Gastroesophageal sphincter (tissue), 4 donors: Measurements from ENCODE around the gene SLC7A10. TPM values are rescaled to one million over a fixed set of nuclear protein-coding genes. Genes with fewer than 3 reads are reported as not detected.

Experiments used
- ATAC-seq: fragments of 150-250 bp; one replicate; pipeline ENCODE4 v1.9.1; 2016; ENCODE audit warnings: mild to moderate bottlenecking, moderate library complexity
- H3K27ac ChIP-seq, 4 donors: fragments of 200-600 bp; sonication (generic) in 3 of 4; 1 replicate in 3 of 4; 2 replicates in 1 of 4; pipeline ENCODE4 v1.5.1; 2016 to 2019
- H3K27me3 ChIP-seq: fragments of 200-600 bp; sonication (generic); one replicate; pipeline ENCODE4 v1.5.1; 2019
- H3K36me3 ChIP-seq, 2 donors: fragments of 200-600 bp; sonication (generic); one replicate each; pipeline ENCODE4 v1.5.1; 2019; ENCODE audit warnings: control low read depth in 1 of 2
- H3K4me1 ChIP-seq, 3 donors: fragments of 200-600 bp; sonication (generic); 1 replicate in 2 of 3; 2 replicates in 1 of 3; pipeline ENCODE4 v1.5.1; 2016 to 2019; ENCODE audit warnings: control low read depth in 2 of 3
- H3K4me3 ChIP-seq, 2 donors: fragments of 200-600 bp; sonication (generic); one replicate each; pipeline ENCODE4 v1.5.1; 2019; ENCODE audit warnings: mild to moderate bottlenecking in 1 of 2, moderate library complexity in 1 of 2
- H3K9me3 ChIP-seq, 3 donors: fragments of 200-600 bp; sonication (generic); one replicate each; pipeline ENCODE4 v1.5.1; 2017 to 2019; ENCODE audit warnings: control low read depth in 2 of 3
- EP300 ChIP-seq: sonication (generic); formaldehyde crosslinking; IDR thresholded peaks from one replicate; pipeline ENCODE4 v1.6.1; 2017; ENCODE audit warnings: antibody characterized with exemption, mild to moderate bottlenecking
- POLR2A ChIP-seq, 2 donors: fragments of 450-650 bp; IDR thresholded peaks; one replicate each; pipeline ENCODE4 v1.6.1; 2017; ENCODE audit warnings: antibody characterized with exemption in 2 of 2, mild to moderate bottlenecking in 2 of 2, moderate library complexity in 1 of 2
- POLR2AphosphoS5 ChIP-seq: sonication (generic); formaldehyde crosslinking; IDR thresholded peaks from one replicate; pipeline ENCODE4 v1.6.1; 2017; ENCODE audit warnings: antibody characterized with exemption
- WGBS, 2 donors: methylation state at CpG; one replicate each; pipeline ENCODE4 v1.1.5; 2018; ENCODE audit warnings: low coverage in 1 of 2; 5-methylcytosine and 5-hydroxymethylcytosine counted together
- total RNA-seq, 4 donors: library from RNA; depleted of rRNA; stranded (reverse); fragments of >200 nt; gene quantifications; one replicate each; pipeline ENCODE4 v1.1.0, GENCODE V29; 2016
- TF ChIP-seq, protein P1 (sequence below), 4 experiments: fragments of 200-600 bp in 2 of 4; fragments of 450-650 bp in 2 of 4; sonication (generic) in 1 of 4; IDR thresholded peaks; one replicate each; pipeline ENCODE4 v1.5.1; 2017 to 2019; ENCODE audit warnings: antibody characterized with exemption in 4 of 4, mild to moderate bottlenecking in 2 of 4, moderate library complexity in 2 of 4

Gene SLC7A10
- total RNA-seq, 4 donors from 2014 or later = not detected

DNA sequence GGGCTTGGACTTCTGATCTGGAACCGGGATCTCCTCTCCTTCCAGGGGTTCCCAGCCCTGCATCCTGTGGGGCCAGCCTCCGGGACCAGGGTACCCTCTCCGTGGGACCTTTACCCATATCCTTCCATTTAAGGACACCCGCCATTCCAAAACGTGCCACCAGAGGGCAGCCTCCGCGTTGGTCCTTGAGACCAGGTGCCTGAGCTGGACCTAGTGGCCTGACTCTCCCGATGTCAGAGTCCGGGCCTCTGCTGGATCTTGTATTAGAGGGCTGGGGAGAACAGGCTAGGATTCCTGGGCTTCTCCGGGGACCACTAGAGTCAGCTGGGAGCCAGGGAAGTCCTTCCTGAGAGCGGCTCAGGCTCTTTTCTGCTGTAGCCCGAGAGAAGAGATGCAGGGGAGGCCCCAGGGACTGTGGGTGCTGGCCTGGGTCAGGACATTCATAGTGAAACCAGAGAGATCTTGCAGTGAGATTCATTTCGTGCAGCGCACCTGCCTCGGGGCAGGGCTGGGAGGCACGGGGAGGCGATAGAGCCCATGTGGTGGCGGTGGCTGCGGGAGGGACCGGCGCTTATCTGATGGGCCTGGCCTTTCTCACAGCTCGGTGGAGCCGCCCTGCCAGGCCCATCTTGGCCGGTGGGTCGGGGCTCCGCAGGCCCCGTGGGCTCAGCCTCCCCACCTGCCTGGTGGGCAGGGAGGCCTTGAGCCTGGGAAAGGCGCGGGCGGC is 9.8 kb upstream of the SLC7A10 start:
- no peak overlapping the region for H3K4me3 ChIP-seq
- H3K4me1 ChIP-seq = no peaks in the 10 kb centered on the region
- peaks cover 54% of the 10 kb centered on the region for H3K27me3 ChIP-seq
- no peak overlapping the region for H3K27ac ChIP-seq
- no peaks in the 10 kb centered on the region for H3K9me3 ChIP-seq
- no peaks in the 10 kb centered on the region for H3K36me3 ChIP-seq
- WGBS, 2 donors = 59% methylated on average over 9 of the region's 30 CpGs; no CpG with 5 or more reads in 1 of the 2 donors
- ATAC-seq = peak; percentile 55
- TF ChIP-seq EP300 (no peak), POLR2AphosphoS5 (no peak), POLR2A (IDR thresholded peaks at IDR 0.05) (no peak)
- TF ChIP-seq, protein P1, sequence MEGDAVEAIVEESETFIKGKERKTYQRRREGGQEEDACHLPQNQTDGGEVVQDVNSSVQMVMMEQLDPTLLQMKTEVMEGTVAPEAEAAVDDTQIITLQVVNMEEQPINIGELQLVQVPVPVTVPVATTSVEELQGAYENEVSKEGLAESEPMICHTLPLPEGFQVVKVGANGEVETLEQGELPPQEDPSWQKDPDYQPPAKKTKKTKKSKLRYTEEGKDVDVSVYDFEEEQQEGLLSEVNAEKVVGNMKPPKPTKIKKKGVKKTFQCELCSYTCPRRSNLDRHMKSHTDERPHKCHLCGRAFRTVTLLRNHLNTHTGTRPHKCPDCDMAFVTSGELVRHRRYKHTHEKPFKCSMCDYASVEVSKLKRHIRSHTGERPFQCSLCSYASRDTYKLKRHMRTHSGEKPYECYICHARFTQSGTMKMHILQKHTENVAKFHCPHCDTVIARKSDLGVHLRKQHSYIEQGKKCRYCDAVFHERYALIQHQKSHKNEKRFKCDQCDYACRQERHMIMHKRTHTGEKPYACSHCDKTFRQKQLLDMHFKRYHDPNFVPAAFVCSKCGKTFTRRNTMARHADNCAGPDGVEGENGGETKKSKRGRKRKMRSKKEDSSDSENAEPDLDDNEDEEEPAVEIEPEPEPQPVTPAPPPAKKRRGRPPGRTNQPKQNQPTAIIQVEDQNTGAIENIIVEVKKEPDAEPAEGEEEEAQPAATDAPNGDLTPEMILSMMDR (IDR thresholded peaks at IDR 0.05) = peak in 3 of 4 experiments; percentile 72 to 92 (median 79)

DNA sequence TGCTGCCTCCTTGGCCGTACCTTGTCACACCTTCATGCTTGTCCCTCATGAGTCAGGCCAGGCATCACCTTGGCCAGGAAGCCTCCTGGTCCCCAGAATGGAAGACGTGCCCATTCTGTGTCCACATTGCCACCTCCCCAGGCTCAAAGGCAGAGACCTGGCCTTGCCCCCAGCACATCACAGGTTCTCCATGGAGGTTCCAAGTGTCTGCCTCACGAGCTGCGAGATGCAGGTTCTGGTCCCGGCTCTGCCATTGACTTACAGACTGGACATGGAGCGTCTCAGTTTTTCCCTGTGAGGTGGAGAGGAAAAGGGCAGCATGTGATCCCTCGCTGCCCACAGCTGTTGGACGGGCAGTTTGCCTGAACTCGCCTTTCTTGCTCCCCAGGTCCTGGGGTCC is 9.1 kb upstream of the SLC7A10 start:
- Histone ChIP-seq H3K4me3 (no peak overlapping the region), H3K4me1 (no peaks in the 10 kb centered on the region), H3K36me3 (no peaks in the 10 kb centered on the region), H3K9me3 (peaks cover 0 to 4% (median 0%) of the 10 kb centered on the region in 3 donors), H3K27ac (no peak overlapping the region), H3K27me3 (peaks cover 57% of the 10 kb centered on the region)
- TF ChIP-seq, protein P1 (IDR thresholded peaks at IDR 0.05) = no peak
- TF ChIP-seq POLR2AphosphoS5 (no peak), EP300 (no peak), POLR2A (IDR thresholded peaks at IDR 0.05) (no peak)
- WGBS, 2 donors = 67% methylated on average over 1 of the region's 9 CpGs; no CpG with 5 or more reads in 1 of the 2 donors
- no peak for ATAC-seq

DNA sequence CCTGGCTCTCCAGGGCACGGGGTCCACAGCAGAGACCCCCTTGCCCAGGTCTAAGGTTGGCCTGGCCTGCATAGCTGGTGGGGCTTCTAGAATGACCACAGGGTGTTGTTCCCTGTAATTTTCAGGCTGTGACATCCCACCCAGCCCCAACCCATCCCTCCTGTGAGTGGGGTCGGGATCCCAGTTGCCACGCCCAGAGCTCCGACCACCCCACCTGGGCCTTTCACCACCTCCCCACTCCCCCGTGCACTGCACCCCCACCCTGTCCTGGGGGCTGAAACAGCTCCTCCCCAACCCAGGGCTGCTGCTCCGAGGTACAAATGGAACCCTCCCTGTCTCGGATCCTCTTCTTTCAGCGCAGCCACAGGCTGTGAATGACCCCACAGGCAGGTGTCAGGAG is 8.4 kb upstream of the SLC7A10 start:
- Histone ChIP-seq H3K9me3 (peaks cover 0 to 10% (median 0%) of the 10 kb centered on the region in 3 donors), H3K27ac (no peak overlapping the region), H3K36me3 (no peaks in the 10 kb centered on the region), H3K4me1 (no peaks in the 10 kb centered on the region), H3K27me3 (peaks cover 63% of the 10 kb centered on the region), H3K4me3 (no peak overlapping the region)
- WGBS, 2 donors = 65 to 80% methylated on average over 1 to 2 of the region's 8 CpGs
- no peak for ATAC-seq
- TF ChIP-seq, protein P1 (IDR thresholded peaks at IDR 0.05) = no peak
- TF ChIP-seq POLR2A (IDR thresholded peaks at IDR 0.05) (no peak), EP300 (no peak), POLR2AphosphoS5 (no peak)

DNA sequence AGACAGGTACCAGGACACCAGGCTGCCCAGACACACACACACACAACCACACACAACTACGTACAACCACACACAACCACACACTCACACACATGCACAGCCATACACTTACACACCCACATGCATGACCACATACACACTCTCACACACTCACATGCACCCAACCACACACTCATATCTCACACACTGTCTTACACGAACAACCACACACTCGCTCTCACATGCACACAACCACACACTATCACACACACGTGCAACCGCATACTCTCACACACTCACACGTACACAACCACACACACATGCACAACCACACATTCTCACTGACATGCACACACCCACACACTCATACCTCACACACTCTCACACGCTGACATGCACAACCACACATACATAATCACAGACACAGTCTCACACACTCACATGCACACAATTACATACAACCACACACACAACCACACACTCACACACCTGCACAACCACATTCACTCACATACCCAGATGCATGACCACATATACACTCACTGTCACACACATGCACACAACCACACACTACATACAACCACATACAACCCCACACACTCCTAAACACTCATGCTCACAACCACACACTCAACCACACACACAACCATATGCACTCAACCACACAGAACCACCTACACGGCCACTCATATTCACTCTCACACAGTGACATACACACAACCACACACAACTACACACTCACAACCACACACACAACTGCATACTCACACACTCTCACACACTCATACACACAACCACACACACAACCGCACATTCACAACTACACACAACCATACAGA is 7.6 kb upstream of the SLC7A10 start:
- WGBS, 2 donors = 87 to 91% methylated on average over 9 of the region's 9 CpGs

More for the DNA sequence above, 7.6 kb upstream of the SLC7A10 start:
- ATAC-seq = no peak
- H3K4me3 ChIP-seq = no peak overlapping the region
- TF ChIP-seq POLR2AphosphoS5 (no peak), POLR2A (IDR thresholded peaks at IDR 0.05) (no peak), EP300 (no peak)
- TF ChIP-seq, protein P1 (IDR thresholded peaks at IDR 0.05) = no peak
- H3K36me3 ChIP-seq = no peaks in the 10 kb centered on the region
- peaks cover 0 to 19% (median 0%) of the 10 kb centered on the region in 3 donors for H3K9me3 ChIP-seq
- H3K4me1 ChIP-seq = no peaks in the 10 kb centered on the region
- H3K27me3 ChIP-seq = peaks cover 71% of the 10 kb centered on the region
- no peak overlapping the region for H3K27ac ChIP-seq
